Putamen (tissue), 1 donor: ENCODE measurements around the gene CPT1C.
A peak's percentile ranks its signal among the peaks of the same experiment; 100 is the strongest.

Experiments used
- DNase-seq: peaks from one replicate; pipeline ENCODE4 v3.0.0-alpha.2; 2016; ENCODE audit warnings: low spot score

Gene CPT1C

DNA sequence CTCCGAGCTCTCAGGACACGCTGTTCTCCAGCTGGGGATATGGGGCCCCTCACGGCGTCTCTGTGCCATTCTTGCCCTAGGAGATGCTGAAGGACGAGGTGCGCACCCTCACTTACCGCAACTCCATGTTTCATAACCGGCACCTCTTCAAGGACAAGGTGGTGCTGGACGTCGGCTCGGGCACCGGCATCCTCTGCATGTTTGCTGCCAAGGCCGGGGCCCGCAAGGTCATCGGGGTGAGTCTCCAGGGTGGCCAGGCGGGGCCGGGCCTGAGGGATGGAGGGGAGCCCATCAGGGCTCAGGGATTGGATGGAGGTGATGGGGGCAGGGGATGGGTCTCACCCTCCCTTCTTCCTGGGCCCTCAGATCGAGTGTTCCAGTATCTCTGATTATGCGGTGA is 9.1 kb upstream of the CPT1C start:
- DNase-seq = no peak

DNA sequence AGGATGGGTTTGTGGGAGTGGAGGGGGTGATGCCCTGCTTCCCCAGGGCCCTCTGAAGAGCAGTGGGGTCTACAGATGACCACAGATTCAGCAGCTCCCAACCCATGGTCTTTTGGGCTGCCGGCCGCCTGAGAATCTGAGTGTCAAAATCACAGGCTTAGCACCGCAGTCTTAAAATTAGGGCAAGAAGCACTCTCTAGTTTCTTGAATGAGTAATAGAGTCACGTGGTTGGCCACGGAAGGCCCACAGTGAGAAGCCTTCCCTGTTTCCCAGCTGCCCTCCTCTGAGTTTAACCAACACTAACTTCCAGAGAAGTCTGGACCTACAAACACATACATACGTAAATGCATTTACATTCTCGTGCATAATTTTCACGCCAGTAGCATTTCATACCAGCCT is 8.6 kb upstream of the CPT1C start:
- DNase-seq = no peak

DNA sequence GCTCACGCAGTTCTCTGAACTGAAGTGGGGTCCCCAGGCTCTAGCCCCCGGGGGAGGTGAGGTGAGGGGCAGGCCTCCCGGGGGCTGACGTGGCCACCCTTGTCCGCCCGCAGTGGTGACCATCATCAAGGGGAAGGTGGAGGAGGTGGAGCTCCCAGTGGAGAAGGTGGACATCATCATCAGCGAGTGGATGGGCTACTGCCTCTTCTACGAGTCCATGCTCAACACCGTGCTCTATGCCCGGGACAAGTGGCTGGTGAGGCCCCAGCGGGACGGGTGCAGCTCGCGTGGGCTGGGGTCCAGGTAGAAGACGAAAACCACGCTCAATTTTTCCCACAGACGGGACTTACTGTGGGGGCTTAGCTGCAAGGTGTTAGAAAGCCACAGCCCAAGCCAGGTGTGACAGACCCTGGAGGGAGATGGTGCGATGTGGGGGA is 7.1 kb upstream of the CPT1C start:
- DNase-seq = no peak

GRCh38 chr19:49684251-49684982 is 6.5 kb upstream of the CPT1C start:
- no peak for DNase-seq

- DNase-seq = no peak
Measured at GRCh38 chr19:49684983-49685553, 5.8 kb upstream of the CPT1C start.

- DNase-seq = no peak
Measured at GRCh38 chr19:49685845-49686332, 5.0 kb upstream of the CPT1C start.

GRCh38 chr19:49686503-49687088 is 4.3 kb upstream of the CPT1C start:
- no peak for DNase-seq

GRCh38 chr19:49687150-49687549 is 3.8 kb upstream of the CPT1C start:
- DNase-seq = no peak

DNA sequence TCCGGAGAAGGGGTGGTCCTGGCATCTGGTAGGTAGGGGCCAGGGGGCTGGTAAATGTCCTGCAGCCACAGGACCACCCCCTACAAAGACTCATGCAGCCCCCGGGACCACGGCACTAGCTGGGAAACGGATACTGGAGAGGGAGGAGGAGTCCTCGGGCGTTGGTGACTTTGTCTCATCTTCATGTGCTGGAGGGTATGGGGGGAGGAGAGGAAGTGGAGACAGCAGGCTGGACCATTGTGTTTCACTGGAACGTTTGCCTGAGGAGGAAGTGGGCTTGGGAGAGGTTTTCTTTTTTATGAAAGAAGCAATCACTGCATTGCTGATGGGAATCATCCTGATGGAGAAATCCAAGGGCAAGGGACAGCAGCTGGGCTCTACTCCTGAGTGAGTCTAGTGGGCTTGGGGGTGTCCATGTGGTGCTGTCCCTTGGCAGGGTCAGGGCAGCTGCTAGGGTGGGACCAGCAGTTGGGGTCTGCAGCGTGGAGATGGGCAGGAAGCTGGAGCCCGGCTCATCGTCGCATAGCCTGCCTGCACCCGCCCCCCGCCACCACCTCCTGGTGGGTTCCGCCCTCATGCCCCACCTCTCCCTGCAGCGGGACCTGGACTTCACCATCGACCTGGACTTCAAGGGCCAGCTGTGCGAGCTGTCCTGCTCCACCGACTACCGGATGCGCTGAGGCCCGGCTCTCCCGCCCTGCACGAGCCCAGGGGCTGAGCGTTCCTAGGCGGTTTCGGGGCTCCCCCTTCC is 3.2 kb upstream of the CPT1C start:
- DNase-seq = no peak

DNA sequence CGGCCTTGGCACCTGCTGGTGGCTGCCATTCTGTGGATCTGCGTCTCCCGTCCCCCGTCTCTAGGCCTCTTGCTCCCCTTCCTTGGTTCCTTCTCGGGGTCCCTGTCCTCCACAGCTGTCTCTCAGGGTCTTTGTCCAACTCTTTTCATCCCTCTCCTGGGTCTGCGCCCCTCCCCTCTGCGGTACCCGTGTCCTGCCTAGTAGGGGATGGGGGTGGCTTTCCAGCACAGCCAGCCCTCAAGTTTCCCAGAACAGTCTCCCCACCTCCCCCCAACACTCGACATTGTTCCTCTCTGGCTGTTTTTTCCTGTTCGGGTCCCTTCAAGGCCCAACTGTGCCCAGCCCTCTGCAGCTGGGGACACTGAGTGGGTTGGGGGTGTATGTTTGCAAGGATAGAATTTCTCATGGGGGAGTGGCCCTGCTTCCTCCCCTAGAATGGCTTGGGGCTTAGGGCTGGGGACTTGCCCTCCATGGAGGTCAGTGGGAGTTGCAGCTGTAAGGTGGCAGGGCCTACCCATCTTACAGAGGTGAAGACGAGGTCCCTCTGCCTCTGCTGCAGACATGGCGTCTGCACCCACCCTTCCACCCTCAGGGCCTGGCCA is 2.3 kb upstream of the CPT1C start:
- DNase-seq = no peak

DNA sequence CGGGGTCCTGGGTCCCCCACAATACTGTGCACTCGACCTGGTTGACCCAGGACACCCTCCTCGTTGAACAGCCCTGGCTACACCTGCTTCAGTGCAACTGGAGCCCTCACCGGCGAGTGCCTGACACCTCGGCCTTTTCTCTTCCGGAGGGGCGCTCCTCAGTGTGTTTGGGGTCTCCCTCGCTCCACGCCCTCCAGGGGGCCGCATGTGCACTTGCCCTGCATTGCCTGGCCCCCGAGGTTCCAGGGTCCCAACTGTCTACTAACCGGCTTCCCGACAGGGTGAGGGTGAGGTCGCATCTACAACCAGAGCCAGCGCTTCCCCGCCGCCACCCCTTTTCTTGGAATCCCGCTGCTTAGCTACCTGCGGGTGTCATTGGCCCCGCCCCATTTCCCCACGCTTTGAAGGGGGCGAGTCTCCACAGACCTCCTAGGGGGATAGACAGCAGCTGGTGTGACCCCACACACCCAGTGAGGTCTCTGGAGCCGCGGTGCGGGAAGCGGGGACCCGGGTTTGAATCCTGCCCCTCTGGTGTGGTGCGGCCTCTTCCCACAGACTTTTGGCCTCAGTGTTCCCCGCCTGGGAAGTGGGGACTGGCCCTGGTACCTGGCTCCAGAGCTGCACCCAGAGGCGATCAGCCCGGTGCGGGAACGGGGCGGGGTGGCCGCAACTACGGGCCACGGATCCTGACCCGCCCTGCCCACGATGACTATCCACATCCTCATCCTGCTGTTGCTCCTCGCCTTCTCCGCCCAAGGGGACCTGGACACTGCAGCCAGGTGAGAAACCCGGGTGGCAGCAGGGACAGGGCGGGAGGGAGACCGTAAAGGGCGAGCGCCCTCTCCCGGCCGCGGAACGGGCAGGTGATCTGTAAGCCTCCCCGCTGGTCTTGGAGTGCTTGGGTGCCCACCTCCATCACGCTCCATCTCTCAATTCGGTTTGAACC is 1.5 kb upstream of the CPT1C start, which contains the start of gene ADM5:
ADM5 (plus strand) TSS at position 462 of the 946 bp plus-strand sequence; CDS start at position 706, 244 bp downstream.
- DNase-seq = no peak

DNA sequence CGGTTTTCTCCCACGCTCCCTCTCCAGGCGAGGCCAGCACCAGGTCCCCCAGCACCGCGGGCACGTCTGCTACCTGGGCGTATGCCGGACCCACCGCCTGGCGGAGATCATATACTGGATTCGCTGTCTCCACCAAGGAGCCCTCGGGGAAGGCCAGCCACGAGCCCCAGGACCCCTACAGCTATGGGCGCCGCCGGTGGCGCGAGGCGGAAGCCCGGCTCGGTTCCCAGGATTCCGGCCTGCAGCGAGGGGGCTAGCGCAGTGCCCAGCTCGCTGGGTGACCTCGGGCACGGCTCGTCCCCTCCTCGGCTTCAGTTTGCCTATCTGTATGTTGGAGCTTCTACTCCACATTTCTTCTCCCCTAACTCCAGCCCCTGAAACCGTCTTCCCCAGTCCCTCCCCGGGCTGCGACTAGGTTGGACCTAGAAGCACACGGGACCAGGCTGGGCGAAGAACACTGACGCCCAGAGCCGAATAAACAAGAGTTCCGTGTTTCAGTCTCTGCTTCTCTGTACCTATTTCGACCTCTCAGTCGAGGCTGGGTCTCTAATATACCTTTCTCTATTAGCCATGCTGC is 749 bp upstream of the CPT1C start:
- DNase-seq = no peak

GRCh38 chr19:49691243-49692146 is 579 bp downstream of the CPT1C start:
- peak; percentile 87 for DNase-seq

DNA sequence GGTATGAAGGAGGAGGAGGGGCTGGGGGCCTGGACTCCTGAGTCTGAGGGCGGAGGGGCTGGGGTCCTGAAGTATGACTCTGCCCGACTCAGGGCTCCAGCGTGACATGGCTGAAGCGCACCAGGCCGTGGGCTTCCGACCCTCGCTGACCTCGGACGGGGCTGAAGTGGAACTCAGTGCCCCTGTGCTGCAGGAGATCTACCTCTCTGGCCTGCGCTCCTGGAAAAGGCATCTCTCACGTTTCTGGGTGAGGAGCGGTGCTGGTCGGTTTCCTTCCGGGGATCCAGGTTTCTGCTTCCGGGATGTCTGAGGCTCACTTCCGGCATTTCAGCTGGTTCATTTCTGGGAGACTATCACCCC is 1.2 kb downstream of the CPT1C start:
- no peak for DNase-seq

- DNase-seq = no peak
Measured at GRCh38 chr19:49696115-49696514, 5.2 kb downstream of the CPT1C start.

GRCh38 chr19:49696865-49697264 is 5.9 kb downstream of the CPT1C start:
- no peak for DNase-seq

DNA sequence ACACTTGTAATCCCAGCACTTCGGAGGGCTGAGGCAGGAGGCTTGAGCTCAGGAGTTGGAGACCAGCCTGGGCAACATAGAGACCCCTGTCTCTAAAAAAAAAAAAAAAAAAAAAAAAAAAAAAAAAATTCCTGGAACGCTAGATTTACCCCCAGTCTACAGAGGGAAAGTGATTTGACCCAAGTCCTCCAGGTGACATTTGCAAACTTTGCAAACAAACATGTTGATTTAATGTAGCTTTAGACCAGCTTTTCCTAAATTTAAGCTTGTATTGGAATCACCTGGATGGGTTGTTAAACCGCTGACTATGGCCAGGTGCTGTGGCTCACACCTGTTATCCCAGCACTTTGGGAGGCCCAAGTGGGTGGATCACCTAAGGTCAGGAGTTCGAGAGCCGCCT is 8.4 kb downstream of the CPT1C start:
- no peak for DNase-seq

GRCh38 chr19:49700563-49700962 is 9.6 kb downstream of the CPT1C start:
- DNase-seq = no peak

GRCh38 chr19:49701271-49701786 is 10.4 kb downstream of the CPT1C start:
- no peak for DNase-seq
